Ishikawa (cell line): ENCODE results near the gene POU2F2.

Source experiments
- CEBPB ChIP-seq: IDR thresholded peaks from 2 replicates; pipeline ENCODE4 v1.6.1; 2012
- CREB1 ChIP-seq: IDR thresholded peaks from 2 replicates; pipeline ENCODE4 v1.6.1; 2012; ENCODE audit warnings: low read depth
- EGR1 ChIP-seq: IDR thresholded peaks from 2 replicates; pipeline ENCODE4 v1.6.1; 2012
- EP300 ChIP-seq: IDR thresholded peaks from 2 replicates; pipeline ENCODE4 v1.6.1; 2012; ENCODE audit warnings: borderline replicate concordance
- FOXM1 ChIP-seq: IDR thresholded peaks from 2 replicates; pipeline ENCODE4 v1.6.1; 2012; ENCODE audit warnings: low read depth, borderline replicate concordance
- RAD21 ChIP-seq: IDR thresholded peaks from 2 replicates; pipeline ENCODE4 v1.6.1; 2012; ENCODE audit warnings: low read depth
- TAF1 ChIP-seq: IDR thresholded peaks from 2 replicates; pipeline ENCODE4 v1.6.1; 2012; ENCODE audit warnings: low read depth, mild to moderate bottlenecking
- TCF12 ChIP-seq: IDR thresholded peaks from 2 replicates; pipeline ENCODE4 v1.6.1; 2012; ENCODE audit warnings: low read depth
- TF ChIP-seq, protein P1 (sequence below): IDR thresholded peaks from 2 replicates; pipeline ENCODE4 v1.6.1; 2012
- TF ChIP-seq, protein P2 (sequence below): IDR thresholded peaks from 2 replicates; pipeline ENCODE4 v1.6.1; 2012
- TF ChIP-seq, protein P3 (sequence below): IDR thresholded peaks from 2 replicates; pipeline ENCODE4 v1.6.1; 2012; ENCODE audit warnings: low read depth, mild to moderate bottlenecking

DNA sequence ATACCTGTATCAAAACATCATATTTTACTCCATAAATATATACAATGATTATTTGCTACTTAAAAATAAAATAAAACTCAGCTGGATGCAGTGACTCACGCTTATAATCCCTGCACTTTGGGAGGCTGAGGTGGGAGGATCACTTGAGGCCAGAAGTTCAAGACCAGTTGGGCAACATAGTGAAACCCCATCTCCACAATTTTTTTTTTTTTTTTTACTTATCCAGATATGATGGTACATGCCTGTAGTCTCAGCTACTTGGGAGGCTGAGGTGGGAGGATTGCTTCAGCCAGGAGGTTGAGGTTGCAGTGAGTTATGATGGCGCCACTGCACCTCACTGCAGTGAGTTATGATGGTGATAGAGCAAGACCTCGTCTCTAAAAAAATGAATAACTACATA, 22.4 kb downstream of the POU2F2 start:
- TF ChIP-seq CEBPB (no peak), CREB1 (no peak), FOXM1 (no peak), TAF1 (no peak), TCF12 (no peak), EP300 (no peak), RAD21 (no peak), EGR1 (no peak)
- TF ChIP-seq, protein P1, sequence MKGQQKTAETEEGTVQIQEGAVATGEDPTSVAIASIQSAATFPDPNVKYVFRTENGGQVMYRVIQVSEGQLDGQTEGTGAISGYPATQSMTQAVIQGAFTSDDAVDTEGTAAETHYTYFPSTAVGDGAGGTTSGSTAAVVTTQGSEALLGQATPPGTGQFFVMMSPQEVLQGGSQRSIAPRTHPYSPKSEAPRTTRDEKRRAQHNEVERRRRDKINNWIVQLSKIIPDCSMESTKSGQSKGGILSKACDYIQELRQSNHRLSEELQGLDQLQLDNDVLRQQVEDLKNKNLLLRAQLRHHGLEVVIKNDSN = no peak
- TF ChIP-seq, protein P2, sequence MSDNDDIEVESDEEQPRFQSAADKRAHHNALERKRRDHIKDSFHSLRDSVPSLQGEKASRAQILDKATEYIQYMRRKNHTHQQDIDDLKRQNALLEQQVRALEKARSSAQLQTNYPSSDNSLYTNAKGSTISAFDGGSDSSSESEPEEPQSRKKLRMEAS = no peak
- TF ChIP-seq, protein P3, sequence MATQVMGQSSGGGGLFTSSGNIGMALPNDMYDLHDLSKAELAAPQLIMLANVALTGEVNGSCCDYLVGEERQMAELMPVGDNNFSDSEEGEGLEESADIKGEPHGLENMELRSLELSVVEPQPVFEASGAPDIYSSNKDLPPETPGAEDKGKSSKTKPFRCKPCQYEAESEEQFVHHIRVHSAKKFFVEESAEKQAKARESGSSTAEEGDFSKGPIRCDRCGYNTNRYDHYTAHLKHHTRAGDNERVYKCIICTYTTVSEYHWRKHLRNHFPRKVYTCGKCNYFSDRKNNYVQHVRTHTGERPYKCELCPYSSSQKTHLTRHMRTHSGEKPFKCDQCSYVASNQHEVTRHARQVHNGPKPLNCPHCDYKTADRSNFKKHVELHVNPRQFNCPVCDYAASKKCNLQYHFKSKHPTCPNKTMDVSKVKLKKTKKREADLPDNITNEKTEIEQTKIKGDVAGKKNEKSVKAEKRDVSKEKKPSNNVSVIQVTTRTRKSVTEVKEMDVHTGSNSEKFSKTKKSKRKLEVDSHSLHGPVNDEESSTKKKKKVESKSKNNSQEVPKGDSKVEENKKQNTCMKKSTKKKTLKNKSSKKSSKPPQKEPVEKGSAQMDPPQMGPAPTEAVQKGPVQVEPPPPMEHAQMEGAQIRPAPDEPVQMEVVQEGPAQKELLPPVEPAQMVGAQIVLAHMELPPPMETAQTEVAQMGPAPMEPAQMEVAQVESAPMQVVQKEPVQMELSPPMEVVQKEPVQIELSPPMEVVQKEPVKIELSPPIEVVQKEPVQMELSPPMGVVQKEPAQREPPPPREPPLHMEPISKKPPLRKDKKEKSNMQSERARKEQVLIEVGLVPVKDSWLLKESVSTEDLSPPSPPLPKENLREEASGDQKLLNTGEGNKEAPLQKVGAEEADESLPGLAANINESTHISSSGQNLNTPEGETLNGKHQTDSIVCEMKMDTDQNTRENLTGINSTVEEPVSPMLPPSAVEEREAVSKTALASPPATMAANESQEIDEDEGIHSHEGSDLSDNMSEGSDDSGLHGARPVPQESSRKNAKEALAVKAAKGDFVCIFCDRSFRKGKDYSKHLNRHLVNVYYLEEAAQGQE = no peak
